Fibroblast of skin of right biceps (primary cell): ENCODE measurements around the gene POU2F1.

Experiments
- DNase-seq: peaks from one replicate; pipeline ENCODE4 v3.0.0-alpha.2; 2013

POU2F1 gene

GRCh38 chr1:167373986-167374385 lies 153.3 kb downstream of the POU2F1 start:
- no peak for DNase-seq

DNA sequence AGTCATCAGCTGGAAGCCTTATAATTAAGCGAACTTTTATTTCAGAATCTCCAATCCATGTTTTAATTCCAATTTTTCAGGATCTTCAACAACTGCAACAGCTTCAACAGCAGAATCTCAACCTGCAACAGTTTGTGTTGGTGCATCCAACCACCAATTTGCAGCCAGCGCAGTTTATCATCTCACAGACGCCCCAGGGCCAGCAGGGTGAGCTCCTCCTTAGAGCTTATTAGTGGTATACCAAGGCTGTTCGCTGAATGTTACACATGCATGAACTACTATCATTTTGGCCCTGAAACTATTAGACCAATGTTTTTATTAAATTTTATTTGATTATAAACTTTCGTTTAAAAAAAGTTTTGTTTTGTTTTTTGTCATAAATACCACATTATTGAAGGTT lies 155.3 kb downstream of the POU2F1 start:
- no peak for DNase-seq

DNA sequence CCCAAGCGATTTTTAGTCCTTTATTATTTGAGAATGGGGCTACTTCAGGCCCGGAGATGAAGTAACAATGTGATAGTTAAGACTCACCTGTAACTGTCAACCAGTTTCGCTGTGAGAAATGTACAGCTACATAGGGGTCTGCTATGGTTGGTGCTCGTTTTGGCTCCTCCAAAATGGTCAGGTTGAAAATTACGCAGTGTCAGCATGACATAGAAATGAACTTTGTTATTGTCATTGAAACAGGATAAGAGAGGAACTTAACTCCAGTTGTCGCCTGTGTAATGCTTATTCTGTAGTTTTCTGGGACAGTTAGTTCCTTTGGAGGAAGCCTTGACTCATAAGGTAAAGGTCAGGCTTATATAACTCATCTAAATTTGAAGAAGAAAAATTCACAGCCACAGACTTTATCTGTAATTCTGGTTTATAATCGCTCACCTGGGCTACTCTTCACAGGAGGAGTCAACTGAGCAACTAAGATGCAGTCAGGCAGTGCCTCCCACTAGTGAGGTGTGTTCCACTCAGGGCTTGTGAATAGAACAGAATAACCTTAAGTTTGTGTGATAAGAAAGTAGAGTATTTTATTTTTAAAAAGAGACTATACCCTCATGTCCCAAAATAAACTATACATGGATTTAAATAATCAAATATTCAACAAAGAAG lies 166.7 kb downstream of the POU2F1 start:
- DNase-seq, result no peak

DNA sequence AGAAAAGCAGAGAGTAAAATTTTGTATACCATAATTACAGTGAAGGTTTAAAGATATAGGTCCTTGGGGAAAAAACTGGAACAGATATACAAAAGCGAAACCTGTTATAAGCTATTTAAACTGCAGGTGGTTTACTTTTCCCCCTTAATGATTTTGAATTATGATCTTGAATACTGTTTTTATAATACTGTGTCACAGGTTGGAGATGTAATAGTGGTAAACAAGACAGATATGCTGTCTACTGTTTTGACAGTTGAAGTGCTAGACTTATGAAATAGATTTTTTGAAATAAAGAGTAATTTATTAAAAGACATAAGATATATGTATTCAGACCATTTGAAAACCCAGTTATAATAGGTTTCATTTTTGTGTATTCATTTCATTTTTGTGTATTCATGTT lies 168.3 kb downstream of the POU2F1 start:
- DNase-seq, result no peak

DNA sequence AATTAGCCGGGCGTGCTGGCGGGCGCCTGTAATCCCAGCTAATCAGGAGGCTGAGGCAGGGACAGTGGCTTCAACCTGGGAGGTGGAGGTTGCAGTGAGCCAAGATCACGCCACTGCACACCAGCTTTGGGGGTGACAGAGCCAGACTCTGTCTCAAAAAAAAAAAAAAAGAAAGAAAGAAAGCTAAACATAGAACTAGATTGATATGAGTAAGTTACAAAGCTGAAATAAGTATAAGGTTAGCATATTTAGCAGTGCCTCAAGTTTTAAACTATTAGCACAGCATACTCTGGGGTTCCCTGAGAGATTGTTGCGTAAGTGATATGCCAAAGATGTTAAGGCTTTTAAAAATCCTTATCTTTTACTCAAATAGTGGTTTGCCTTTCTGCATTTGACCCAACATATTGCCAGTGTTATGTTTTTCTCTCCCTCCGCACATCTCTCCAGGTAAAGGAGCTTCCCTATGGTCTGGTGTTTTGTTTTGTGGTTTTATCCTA lies 171.6 kb downstream of the POU2F1 start:
- DNase-seq, result no peak

DNA sequence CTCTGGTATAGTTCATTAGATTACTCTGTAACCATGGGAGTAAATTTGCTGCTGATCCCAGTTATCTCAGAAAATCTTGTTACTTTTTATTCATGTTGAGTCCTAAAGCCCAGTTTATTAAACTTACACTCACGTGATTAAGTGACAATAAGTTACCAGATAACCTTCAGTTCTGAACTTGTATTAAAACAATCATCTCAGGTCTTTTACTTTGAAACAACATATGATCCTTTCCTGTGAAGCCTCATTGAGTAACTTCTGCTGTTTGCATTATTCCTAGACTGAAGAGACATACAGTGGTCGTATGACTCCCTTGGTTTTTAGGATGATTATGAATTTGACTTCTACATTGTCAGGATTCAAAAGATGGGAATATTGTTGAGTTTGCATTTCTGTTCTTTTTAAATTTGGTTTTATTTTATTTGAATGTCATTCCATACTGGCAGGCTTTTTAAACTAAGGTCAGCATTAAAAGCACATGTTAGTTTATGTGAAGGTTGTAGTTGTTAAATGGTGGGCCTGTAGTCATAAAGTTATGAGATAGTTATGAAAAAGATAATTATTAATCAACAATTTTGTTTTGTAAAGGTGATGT lies 179.8 kb downstream of the POU2F1 start:
- no peak for DNase-seq

DNA sequence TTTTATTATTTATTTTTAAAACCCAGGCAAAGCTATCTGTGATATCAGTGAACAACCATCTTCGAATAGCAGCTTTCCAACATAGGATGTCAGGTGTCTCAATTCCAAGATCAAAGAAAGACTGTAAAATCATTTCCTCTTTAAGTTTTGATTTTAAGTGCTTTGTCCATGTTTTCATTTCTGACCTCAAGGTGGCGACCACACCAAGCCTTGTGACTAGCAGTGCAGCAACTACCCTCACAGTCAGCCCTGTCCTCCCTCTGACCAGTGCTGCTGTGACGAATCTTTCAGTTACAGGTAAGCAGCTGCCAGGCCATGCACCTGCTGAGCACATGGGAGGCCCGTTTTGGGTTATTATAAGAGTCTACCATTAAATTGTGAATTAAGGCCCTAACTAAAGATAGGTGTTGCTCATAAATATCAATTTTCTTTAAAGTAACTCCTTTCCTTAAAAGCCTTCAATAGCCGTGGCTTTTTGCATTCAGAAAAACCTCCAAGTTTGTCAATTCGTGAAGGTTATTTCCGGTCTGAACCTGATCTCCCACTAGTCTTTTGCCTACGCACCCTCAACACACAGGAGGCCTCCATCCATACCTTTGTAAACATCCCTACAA lies 180.7 kb downstream of the POU2F1 start:
- peak; percentile 23 for DNase-seq

DNA sequence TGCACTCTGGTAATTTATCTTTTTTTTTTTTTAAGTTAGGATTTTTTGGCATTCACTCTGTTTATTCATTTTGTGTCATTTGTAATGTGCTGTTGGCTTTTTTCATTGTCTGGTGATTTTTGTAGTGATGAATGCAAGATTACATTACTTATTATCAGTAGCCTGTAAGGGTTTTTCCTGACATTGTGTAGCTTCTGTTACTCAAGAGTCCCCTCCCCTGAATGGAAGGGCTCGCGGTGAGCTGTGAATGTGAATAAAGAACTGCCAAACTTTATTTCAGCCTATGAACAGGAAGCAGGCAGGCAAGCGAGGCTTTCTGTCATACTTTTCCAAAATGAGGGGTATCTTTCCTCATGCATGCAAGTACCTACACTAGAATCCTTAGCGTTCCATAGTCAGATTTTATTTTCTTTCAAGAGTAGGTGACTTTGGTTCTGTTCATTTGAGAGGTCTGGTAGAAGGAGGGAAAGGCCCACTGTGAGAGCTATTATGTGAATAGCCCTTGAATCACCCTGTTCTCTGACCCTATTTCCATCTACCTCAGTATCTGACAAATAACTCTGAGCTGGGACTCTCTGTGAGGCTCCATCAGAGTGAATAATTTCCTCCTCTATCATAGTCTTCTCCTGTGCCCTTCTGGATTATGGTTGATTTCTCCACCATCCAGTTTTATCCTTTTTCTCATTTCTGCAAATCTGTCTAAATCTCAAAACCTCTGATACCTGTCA lies 183.6 kb downstream of the POU2F1 start:
- DNase-seq, result no peak

DNA sequence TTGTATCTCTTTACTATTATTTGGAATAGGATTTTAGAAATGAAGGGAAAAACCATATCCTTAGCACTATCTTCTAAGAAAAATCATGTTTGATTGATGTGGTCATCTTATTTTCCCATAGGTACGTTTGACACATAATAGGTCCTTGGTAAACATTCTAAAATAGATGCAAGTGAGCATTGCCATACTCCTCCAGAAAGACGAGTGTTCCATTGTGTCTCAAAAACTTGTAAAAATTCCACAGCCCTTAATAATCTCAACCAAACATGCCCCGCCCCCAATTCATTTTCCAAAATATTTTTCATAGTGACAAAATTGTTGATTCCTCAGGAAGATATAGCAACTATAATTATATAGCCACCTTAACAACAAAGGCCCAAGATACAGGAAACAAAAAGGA lies 184.2 kb downstream of the POU2F1 start:
- DNase-seq, result no peak

DNA sequence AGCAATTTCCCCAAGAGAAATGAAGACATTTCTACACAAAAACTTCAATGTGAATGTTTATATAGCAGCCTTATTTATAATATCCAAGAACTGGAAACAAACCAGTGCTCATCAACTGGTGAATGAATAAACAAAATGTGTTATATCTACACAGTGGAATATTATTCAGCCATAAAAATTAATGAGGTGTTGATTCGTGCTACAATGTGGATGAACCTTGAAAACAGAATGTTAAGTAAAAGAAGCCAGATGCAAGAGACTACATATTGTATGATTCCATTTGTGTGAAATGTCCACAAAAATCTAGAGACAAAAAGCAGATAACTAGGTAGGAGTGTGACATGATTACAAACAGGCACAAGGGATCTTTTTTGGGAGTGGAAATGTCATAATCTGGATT lies 187.7 kb downstream of the POU2F1 start:
- no peak for DNase-seq

DNA sequence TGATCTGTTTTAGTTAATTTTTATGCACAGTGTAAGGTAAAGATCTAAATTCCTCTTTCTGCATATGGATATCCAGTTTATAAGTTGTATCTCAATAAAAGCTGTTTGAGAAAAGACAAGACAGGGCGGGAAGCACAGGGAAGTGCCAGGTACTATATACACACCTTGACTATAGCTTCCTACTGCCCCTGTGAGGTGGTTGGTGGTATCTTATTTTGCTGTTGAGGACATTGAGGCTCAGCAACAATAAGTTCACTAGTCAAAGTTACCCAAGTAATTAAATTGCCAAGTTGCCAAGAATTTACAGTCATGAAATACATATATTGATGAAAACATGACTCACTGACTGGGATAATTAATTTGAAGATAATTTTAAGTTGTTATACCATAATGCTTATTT lies 188.5 kb downstream of the POU2F1 start:
- DNase-seq, result no peak

- DNase-seq, result no peak
Observed at GRCh38 chr1:167412072-167412471, 191.4 kb downstream of the POU2F1 start.

DNA sequence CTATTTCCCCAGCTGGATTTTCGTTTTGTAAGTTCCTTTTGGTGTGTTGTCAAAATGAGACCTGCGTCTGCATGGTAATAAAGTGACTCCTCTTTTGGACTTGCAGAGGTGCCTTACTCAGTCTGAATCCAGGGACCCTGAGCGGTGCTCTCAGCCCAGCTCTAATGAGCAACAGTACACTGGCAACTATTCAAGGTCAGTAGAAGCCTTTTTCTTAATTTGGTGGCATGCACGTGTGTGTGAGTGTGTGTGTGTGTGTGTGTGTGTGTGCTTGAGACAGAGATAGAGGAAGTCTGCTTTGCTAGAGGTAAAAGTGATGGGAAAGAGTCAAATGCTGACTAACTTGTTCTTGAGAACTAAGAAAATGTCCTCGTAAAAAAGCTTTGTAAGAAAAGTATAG lies 192.2 kb downstream of the POU2F1 start:
- no peak for DNase-seq

DNA sequence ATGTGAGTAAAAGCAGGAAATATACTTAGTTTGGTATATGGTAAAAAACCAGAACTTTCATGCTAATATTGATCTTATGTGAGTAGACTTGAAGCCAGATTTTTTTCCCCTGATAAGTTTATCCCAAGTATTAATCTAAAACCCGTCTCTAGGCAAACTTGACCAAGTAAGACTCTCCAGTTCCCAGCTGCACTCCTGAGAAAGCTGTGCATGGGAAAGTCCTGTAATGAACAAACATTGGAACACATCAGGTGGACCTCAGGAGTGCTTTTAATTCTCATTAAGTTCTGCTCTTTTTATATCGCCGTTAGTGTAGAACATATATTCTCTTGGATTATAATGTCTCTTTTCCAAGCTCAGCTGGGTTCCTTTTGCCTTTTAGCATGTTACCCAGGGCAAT lies 192.6 kb downstream of the POU2F1 start:
- DNase-seq, result no peak

GRCh38 chr1:167416506-167416905 lies 195.8 kb downstream of the POU2F1 start:
- no peak for DNase-seq

DNA sequence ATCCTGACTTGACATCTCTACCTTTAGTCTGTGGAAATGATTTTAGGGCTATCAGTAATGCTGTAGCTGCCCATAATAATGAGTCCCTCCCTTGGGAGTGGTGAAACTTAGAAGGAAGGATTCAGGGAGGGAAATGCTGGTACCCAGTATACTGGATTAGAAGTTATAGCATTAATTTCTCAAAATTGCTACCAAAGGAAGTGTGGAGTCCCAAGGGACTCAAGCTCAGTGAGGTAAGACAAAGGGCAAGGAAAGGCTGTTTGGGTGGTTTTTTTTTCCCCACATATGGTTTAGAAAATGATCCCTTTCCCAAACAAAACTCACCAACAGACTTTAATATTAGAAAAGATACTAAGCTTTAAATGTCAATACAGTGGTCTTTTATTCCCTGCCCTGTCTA lies 197.7 kb downstream of the POU2F1 start:
- DNase-seq, result no peak

- no peak for DNase-seq
Observed at GRCh38 chr1:167419245-167419644, 198.6 kb downstream of the POU2F1 start.

DNA sequence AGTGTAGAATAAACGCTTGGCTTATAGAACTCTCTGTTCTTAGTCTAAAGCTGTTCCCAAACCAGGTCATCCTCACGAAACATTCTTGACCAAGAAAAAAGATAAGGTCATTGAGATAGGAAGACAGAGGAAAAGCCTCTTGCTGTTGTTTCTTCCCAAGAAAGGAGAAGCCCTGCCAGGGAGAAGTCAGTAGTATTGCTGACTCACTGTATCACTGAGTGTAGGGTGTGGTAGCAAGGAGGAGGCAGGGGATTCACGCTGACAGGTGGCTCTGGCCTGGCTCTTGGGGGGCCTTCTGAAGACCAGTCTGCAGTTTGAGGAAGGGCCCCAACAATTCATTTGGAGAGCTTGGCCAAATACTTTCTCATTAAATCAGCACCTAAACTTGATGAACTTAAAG lies 199.8 kb downstream of the POU2F1 start:
- DNase-seq, result no peak

GRCh38 chr1:167423684-167424619 lies 203.3 kb downstream of the POU2F1 start:
- DNase-seq, result no peak

DNA sequence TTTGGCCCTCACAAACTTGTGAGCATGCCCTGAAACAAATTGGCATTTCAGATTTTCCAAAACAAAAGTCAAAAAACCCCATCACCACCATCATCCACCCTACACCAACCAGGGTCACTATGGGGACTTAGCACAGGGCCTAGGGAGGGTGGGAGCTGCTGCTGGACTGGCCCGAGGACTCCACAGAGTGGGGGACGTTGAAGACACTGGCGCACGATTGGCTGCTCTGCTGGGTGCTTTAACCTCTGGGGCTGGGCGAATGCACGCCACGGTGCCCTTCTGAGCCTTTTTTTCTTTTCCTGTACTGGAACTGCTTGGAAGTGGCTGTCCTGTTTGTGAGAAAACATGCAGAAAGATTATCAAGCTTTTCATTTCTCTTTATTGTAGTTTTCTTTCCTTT lies 204.8 kb downstream of the POU2F1 start:
- DNase-seq, result no peak

DNA sequence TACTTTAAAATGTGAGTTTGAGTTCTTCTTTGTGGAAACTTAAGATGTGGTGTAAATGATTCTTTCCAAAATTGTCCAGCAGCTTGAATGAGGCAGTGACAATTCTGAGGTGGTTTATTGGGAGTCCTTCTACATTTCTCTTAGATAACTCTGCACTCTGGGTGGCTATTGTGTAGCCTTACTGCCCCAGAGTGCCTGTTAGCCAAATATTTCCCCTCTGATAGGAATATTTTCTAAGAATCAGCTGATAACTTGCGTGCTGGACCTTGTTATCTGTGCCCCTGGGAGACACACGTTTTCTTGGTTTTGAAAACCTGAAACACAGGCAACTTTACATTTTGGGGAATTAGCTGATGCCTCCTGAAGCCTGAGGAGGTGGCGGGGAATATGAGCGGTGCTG lies 206.0 kb downstream of the POU2F1 start:
- DNase-seq, result no peak

DNA sequence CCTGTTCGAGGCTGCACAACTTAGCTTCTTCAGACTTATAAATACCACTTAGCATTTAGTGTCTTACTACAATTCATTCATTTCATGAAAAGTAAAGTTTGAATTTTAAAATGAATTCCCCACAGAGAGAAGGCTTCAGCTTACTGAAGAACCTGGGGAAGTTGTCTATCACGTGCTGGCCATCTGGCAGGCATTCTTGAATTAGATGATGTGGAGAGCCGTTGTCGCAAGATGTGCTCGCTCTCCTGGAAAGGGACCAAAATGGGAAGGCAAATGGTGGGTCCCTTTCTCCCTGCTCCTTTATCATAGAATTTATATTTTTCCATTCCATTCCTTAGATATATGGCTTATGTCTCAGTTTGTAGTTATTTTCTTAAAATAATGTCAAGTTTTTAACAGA lies 207.2 kb downstream of the POU2F1 start:
- DNase-seq, result no peak

- DNase-seq, result no peak
Observed at GRCh38 chr1:167428395-167428794, 207.7 kb downstream of the POU2F1 start.
